Stimulated activated CD8-positive, alpha-beta memory T cell treated with anti-CD3 and anti-CD28 coated beads, Interleukin-7, amount 100 ng/mL, for 4 hours (primary cell): Measurements from ENCODE around the gene SC5D.

Experiments used
- DNase-seq, 2 donors: peaks; one replicate each; pipeline ENCODE4 v3.0.0-alpha.2; 2020; ENCODE audit warnings: low read depth in 2 of 2

Gene SC5D

DNA sequence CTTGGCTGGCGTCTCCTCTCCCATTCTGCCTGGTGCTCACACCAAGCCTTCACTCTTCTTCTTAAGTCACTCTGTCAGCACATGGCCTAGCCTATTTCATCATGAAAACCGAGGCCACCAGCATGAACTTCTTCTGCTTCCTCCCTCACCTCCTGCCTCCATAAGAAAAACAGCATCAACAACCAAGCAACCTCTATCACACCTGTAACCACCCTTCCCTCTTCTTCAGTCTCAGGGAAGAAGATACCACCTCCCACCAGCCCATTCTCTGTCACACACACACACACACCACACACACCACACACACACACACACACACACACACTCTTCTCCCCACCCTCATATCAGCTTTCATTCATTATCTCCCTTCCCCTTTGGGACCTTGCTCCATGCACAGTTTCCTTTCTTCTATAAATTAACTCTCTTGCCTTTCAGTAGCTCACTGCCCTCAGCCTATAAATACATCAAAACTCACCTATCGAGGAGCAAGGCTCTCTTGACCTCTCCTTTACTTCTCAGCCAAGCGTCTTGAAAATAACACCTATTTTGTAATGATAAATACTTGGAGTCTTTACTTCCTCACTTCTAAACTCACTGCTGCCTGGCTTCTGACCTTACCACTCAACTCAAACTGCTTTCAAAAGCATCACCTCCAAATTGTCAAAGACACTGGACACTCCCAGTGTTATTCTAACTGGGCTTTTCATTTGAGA lies 36.6 kb downstream of the SC5D start:
- no peak for DNase-seq

DNA sequence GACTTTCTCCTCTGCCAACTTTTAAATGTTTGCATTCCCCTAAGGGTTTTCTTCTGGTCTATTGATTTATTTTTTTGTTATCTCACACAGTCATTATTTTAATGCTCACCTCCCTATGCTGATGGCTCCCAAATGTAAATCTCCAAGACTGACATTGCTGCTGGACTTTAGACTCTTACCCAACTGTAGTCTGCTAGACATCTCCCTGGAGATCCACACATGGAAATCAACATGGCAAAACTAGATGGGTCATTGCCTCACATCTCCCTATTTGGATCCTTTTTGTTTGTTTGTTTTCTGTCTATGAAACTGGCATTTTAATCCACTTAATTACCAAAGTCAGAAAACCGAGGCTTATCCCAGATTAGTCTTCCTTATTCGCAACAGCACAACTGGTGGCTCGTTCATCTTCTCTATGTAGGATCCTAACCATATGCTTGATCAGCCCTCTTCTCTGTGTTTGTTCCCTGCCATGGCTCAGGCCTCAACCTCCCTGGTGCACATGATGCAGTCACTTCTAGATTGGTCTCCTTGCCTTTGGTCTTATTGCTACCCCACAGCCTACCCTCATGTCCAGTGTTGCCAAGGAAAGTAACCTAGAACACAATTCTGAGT lies 37.3 kb downstream of the SC5D start:
- DNase-seq: no peak

GRCh38 chr11:121330614-121331435 lies 38.3 kb downstream of the SC5D start:
- no peak for DNase-seq

GRCh38 chr11:121334973-121335710 lies 42.6 kb downstream of the SC5D start:
- DNase-seq: no peak

DNA sequence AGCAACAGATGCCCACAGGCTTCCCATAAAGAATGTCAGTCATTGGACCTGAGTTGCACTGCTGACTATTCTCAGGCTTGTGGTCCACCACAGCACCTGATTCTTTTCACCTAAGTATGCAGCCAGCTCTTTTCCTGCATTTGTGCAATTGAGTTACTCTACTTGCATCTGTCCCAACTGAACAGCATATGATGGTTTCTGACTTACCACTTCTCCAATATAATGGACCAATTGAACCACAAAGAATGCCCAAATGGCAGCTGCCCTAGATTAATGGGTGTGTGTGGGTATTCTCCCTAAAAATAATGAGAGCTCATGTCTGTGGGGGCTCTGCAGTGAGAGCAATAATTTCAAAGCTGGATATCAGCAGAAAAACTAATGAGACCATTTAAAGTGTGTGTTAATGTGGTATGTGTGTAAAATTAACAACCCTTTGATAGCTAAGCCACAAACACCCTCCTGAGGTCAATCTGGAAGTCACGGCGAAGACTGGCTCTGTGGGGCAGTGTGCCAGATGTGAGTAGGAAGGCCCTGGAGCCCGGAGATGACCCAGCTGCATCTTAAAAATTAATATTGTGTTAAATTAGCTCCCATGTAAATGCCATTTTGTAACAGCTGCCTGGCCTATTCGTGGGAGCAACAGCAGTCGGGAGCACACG lies 43.8 kb downstream of the SC5D start:
- no peak for DNase-seq

- no peak for DNase-seq
Observed at GRCh38 chr11:121337078-121337477, 44.5 kb downstream of the SC5D start.

- no peak for DNase-seq
Observed at GRCh38 chr11:121337740-121338272, 45.2 kb downstream of the SC5D start.

DNA sequence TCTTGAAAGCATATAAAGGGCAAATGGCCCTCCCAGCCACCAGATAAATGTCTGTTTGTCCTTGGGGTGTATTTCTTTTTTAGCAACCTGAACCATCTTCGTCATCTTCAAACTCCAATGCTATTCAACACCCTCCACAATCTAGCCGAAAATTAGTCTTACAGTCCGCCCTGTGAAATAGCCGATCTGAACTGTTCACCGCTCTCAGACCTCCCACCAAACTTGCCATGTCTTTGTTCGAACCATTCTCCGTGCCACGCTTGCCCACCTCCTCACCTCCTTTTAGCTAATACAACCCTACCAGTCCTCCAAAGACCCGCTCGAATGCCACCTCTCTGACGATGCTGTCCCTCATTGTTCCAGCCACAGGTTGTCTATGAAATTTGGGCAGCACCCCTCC lies 46.0 kb downstream of the SC5D start:
- DNase-seq: no peak

DNA sequence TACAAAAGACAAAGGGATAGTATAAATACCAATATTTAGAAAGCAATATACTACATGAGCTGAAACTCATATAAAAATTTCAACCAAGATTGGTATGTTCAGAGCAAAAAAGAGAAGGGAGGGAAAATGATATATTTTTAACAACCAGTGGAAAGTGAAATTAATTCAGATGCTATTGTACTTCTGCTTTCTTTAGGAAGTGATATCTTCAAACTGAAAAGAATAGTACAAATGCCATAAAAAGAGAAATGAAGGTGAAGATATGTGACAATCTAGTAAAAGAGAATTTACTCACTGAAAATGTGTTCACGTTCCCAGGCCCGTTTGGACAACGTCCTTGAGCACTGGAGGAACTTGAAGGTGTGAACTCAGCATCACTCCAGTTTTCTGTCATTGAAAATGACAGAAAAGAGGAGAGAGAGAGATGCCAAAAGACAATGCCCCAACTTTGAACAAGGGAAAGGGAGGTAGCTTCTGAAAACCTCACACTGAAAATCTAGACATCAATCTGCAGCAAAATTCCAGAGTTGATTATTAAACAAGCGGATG lies 47.5 kb downstream of the SC5D start:
- DNase-seq: no peak

- no peak for DNase-seq
Observed at GRCh38 chr11:121341609-121342008, 49.0 kb downstream of the SC5D start.

- no peak for DNase-seq
Observed at GRCh38 chr11:121344824-121345223, 52.3 kb downstream of the SC5D start.

GRCh38 chr11:121347094-121347493 lies 54.5 kb downstream of the SC5D start:
- DNase-seq: no peak

- no peak for DNase-seq
Observed at GRCh38 chr11:121347813-121348212, 55.2 kb downstream of the SC5D start.

GRCh38 chr11:121348220-121348875 lies 55.8 kb downstream of the SC5D start:
- no peak for DNase-seq

DNA sequence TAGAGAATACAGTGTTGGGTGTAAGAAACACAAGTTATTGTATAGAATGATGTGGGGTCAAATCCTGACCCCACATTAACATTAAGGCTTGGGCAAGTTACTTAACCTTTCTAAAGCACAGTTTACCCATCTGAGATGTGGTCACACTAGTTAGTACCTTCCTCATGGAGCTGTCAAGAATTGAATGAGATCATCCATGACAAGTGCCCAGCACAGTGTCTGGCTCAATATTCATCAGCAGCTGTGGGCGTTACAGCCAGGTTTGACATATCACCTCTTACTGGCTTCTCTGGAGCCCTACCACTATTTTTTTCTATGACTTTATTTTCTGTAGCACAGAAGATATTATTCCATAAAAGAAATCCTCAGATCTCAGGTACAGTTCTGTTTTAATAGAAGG lies 57.2 kb downstream of the SC5D start:
- DNase-seq: no peak

GRCh38 chr11:121350314-121351082 lies 57.9 kb downstream of the SC5D start:
- DNase-seq: no peak

DNA sequence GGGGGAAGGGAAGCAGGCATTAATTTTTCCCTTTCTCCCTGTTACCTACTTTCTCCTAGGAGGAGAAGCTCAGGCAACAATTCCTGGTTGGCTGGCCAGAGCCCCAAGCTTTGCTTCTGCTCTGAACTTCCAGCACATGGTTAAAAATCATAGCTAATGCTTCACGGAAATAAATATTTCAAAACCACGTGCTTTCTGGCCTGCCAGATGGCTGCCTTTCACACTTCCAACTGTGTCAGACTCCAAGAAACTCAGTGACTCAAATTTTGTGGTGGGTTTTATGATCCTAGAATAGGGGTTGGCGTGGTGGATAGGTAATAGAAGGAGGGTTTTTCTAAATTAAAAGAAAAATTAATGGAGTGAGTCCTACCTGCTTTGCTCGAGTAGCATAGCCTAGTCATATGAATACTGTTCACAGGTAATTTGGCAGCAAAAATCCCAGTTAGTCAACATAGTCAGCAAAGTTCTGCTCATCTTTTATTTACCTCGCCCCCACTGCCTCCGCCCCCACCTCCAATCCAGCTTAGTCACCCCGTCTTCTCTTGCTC lies 58.6 kb downstream of the SC5D start:
- DNase-seq: no peak

DNA sequence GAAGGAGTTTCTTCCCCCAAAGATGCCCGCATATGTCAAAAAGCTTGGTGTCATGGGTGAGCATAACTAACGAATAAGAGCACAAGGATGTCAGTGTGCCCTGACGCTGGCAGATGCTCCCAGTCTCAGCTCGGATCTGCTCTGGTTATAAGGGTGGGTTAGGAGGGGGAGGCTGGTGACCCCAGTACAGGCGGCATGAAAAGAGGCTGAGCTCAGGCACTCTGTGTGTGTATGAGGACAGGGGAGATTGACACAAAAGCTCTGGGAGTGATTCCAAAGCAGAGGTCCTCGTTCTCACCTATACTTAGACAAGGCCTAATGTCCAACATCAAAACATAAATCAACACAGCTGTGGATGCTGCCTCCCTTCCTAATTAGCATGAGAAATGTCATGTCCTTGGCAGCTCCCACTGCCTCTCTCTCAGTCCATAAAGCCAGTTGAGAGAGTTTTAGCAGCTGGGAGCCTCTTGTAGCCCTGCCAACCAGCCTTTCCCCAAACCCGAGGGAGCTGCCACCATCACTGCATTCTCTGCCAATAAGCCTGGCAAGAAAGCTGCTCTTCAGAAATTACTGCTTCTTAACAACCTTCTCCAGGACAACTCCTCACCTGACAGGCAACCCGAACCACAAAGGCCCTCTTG lies 59.8 kb downstream of the SC5D start:
- no peak for DNase-seq

GRCh38 chr11:121354192-121354591 lies 61.6 kb downstream of the SC5D start:
- no peak for DNase-seq
